Measurements from ENCODE around the gene SLC27A4.

Gene SLC27A4

GRCh38 chr9:128322404-128323211, 17.7 kb upstream of the SLC27A4 start, which contains the start of the genes COQ4 and TRUB2:
Gene COQ4 (plus strand): TSS chr9:128322839. CDS start chr9:128322859, 20 bp downstream.
Gene TRUB2 (minus strand): TSS chr9:128322447. CDS start chr9:128322408, 39 bp downstream.
- CTCF ChIA-PET, result no interaction called here
- POLR2A ChIA-PET, result no interaction called here
- DNase-seq (ENCODE audit: extremely low spot score), result peak; percentile 92

GRCh38 chr9:128323212-128323730, 17.1 kb upstream of the SLC27A4 start:
- TF ChIP-seq TARDBP (IDR thresholded peaks at IDR 0.05) (no peak), HDGF (IDR thresholded peaks at IDR 0.05; ENCODE audit: borderline replicate concordance) (no peak), FOXM1 (IDR thresholded peaks at IDR 0.05; ENCODE audit: borderline replicate concordance) (no peak), L3MBTL2 (conservative IDR thresholded peaks at IDR 0.05) (no peak), SP1 (IDR thresholded peaks at IDR 0.05) (no peak), ZNF384 (IDR thresholded peaks at IDR 0.05) (no peak), CTBP1 (IDR thresholded peaks at IDR 0.05; ENCODE audit: borderline replicate concordance) (no peak), FOXA1 (IDR thresholded peaks at IDR 0.05) (no peak), FOXK2 (IDR thresholded peaks at IDR 0.05) (no peak), BHLHE40 (IDR thresholded peaks at IDR 0.05; ENCODE audit: borderline replicate concordance) (no peak), ARNT (IDR thresholded peaks at IDR 0.05) (no peak), ELF4 (IDR thresholded peaks at IDR 0.05) (no peak), NFRKB (IDR thresholded peaks at IDR 0.05) (no peak), PKNOX1 (IDR thresholded peaks at IDR 0.05) (no peak), LEF1 (IDR thresholded peaks at IDR 0.05; ENCODE audit: borderline replicate concordance) (no peak)
- POLR2A ChIA-PET, result interaction anchor here (1.0 kb wide), 1 partner anchor 10 kb away, joined by 4 read pairs; no protein-coding TSS in a partner anchor
- no peak for DNase-seq (ENCODE audit: extremely low spot score)
- CTCF ChIA-PET, result no interaction called here

More at GRCh38 chr9:128322404-128323211, 17.7 kb upstream of the SLC27A4 start, which contains the start of the genes COQ4 and TRUB2:
- TF ChIP-seq FOXK2 (IDR thresholded peaks at IDR 0.05), result no peak
- TF ChIP-seq FOXM1 (IDR thresholded peaks at IDR 0.05; ENCODE audit: borderline replicate concordance), result no peak
- no peak for TF ChIP-seq ARNT (IDR thresholded peaks at IDR 0.05)
- no peak for TF ChIP-seq NFRKB (IDR thresholded peaks at IDR 0.05)
- TF ChIP-seq SP1 (IDR thresholded peaks at IDR 0.05), result no peak
- no peak; the same call in 1 of the 2 replicates for TF ChIP-seq PKNOX1 (IDR thresholded peaks at IDR 0.05)
- peak; percentile 55 for TF ChIP-seq ELF4 (IDR thresholded peaks at IDR 0.05)
- peak; percentile 90 for TF ChIP-seq CTBP1 (IDR thresholded peaks at IDR 0.05; ENCODE audit: borderline replicate concordance)
- no peak for TF ChIP-seq HDGF (IDR thresholded peaks at IDR 0.05; ENCODE audit: borderline replicate concordance)
- TF ChIP-seq SUZ12 (IDR thresholded peaks at IDR 0.05), result no peak
- no peak for TF ChIP-seq ZNF384 (IDR thresholded peaks at IDR 0.05)
- TF ChIP-seq FOXA1 (IDR thresholded peaks at IDR 0.05), result no peak
- peak; percentile 74 for TF ChIP-seq TARDBP (IDR thresholded peaks at IDR 0.05)
- TF ChIP-seq LEF1 (IDR thresholded peaks at IDR 0.05; ENCODE audit: borderline replicate concordance), result no peak
- no peak for TF ChIP-seq BHLHE40 (IDR thresholded peaks at IDR 0.05; ENCODE audit: borderline replicate concordance)
- peak; percentile 26 for TF ChIP-seq L3MBTL2 (conservative IDR thresholded peaks at IDR 0.05)

DNA sequence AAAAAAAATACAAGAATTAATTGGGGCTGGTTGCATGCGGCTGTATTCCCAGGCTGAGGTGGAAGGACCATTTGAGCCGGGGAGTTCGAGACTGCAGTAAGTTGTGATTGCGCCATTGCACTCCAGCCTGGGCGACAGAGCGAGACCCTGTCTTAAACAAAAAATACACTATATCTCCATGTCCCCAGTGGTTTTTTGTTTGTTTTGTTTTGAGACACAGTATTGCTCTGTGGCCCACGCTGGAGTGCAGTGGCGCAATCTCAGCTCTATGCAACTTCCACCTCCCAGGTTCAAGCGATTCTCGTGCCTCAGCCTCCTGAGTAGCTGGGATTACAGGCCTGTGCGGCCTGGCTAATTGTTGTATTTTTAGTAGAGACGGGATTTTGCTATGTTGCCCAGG, 16.5 kb upstream of the SLC27A4 start:
- no peak for DNase-seq (ENCODE audit: extremely low spot score)
- POLR2A ChIA-PET, result interaction anchor here (1.0 kb wide), 1 partner anchor 10 kb away, joined by 4 read pairs; no protein-coding TSS in a partner anchor
- CTCF ChIA-PET, result no interaction called here
- no peak for TF ChIP-seq LEF1 (IDR thresholded peaks at IDR 0.05; ENCODE audit: borderline replicate concordance)
- no peak for TF ChIP-seq CTBP1 (IDR thresholded peaks at IDR 0.05; ENCODE audit: borderline replicate concordance)
- TF ChIP-seq ELF4 (IDR thresholded peaks at IDR 0.05), result no peak
- TF ChIP-seq NFRKB (IDR thresholded peaks at IDR 0.05), result no peak
- TF ChIP-seq FOXK2 (IDR thresholded peaks at IDR 0.05), result no peak
- TF ChIP-seq FOXA1 (IDR thresholded peaks at IDR 0.05), result no peak
- no peak for TF ChIP-seq L3MBTL2 (conservative IDR thresholded peaks at IDR 0.05)

DNA sequence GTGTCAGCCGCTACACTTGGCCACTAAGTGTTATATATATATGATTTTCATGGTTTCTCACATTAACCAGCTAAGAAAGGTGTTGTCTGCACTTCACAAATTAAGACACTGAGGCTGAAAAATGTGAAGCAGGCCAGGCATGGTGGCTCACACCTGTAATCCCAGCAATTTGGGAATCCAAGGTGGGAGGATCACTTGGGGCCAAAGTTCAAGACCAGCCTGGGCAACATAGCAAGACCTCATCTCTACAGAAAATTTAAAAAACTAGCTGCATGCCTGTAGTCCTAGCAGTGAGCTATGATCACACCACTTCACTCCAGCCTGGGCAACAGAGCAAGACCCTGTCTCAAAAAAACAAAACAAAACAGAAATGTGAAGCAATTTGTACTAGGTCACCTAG, 15.9 kb upstream of the SLC27A4 start:
- TF ChIP-seq SP1 (IDR thresholded peaks at IDR 0.05) (no peak), BHLHE40 (IDR thresholded peaks at IDR 0.05; ENCODE audit: borderline replicate concordance) (no peak), CTBP1 (IDR thresholded peaks at IDR 0.05; ENCODE audit: borderline replicate concordance) (no peak), HDGF (IDR thresholded peaks at IDR 0.05; ENCODE audit: borderline replicate concordance) (no peak), FOXA1 (IDR thresholded peaks at IDR 0.05) (no peak), L3MBTL2 (conservative IDR thresholded peaks at IDR 0.05) (no peak), SUZ12 (IDR thresholded peaks at IDR 0.05) (no peak), ZNF384 (IDR thresholded peaks at IDR 0.05) (no peak), FOXM1 (IDR thresholded peaks at IDR 0.05; ENCODE audit: borderline replicate concordance) (no peak), PKNOX1 (IDR thresholded peaks at IDR 0.05) (no peak), ELF4 (IDR thresholded peaks at IDR 0.05) (no peak), ARNT (IDR thresholded peaks at IDR 0.05) (no peak), FOXK2 (IDR thresholded peaks at IDR 0.05) (no peak), NFRKB (IDR thresholded peaks at IDR 0.05) (no peak), TARDBP (IDR thresholded peaks at IDR 0.05) (no peak), LEF1 (IDR thresholded peaks at IDR 0.05; ENCODE audit: borderline replicate concordance) (no peak)
- POLR2A ChIA-PET, result interaction anchor here (1.0 kb wide), 1 partner anchor 9 kb away, joined by 4 read pairs; no protein-coding TSS in a partner anchor
- CTCF ChIA-PET, result no interaction called here
- no peak for DNase-seq (ENCODE audit: extremely low spot score)

- CTCF ChIA-PET, result no interaction called here
- TF ChIP-seq ELF4 (IDR thresholded peaks at IDR 0.05), result no peak
- no peak for TF ChIP-seq ARNT (IDR thresholded peaks at IDR 0.05)
- no peak for TF ChIP-seq CTBP1 (IDR thresholded peaks at IDR 0.05; ENCODE audit: borderline replicate concordance)
- no peak for TF ChIP-seq ZNF384 (IDR thresholded peaks at IDR 0.05)
- TF ChIP-seq SUZ12 (IDR thresholded peaks at IDR 0.05), result no peak
- no peak for TF ChIP-seq PKNOX1 (IDR thresholded peaks at IDR 0.05)
- no peak for TF ChIP-seq L3MBTL2 (conservative IDR thresholded peaks at IDR 0.05)
- no peak for TF ChIP-seq NFRKB (IDR thresholded peaks at IDR 0.05)
- TF ChIP-seq HDGF (IDR thresholded peaks at IDR 0.05; ENCODE audit: borderline replicate concordance), result no peak
These were observed 14.7 kb upstream of the SLC27A4 start for GRCh38 chr9:128325629-128326028.

More at GRCh38 chr9:128325629-128326028, 14.7 kb upstream of the SLC27A4 start:
- DNase-seq (ENCODE audit: extremely low spot score), result no peak
- POLR2A ChIA-PET, result interaction anchor here (1.0 to 1.6 kb wide), 2 partner anchors 14 to 15 kb away, joined by 3 read pairs; partner anchors contain the start of gene SLC27A4

Measured in HEK293T (cell line).